Neuron (in vitro differentiated cells): ENCODE measurements around the gene GRIK1.

ENCODE experiments used
- H2AFZ ChIP-seq: one replicate; pipeline ENCODE4 v1.6.1; 2013; ENCODE audit warnings: low read depth, mild to moderate bottlenecking, inconsistent platforms, low read length, moderate library complexity
- H3K27me3 ChIP-seq: one replicate; pipeline ENCODE4 v1.6.1; 2013; ENCODE audit warnings: low read length; ENCODE audit not compliant: insufficient read depth
- H3K36me3 ChIP-seq: one replicate; pipeline ENCODE4 v1.6.1; 2013; ENCODE audit warnings: low read length; ENCODE audit not compliant: insufficient read depth
- H3K4me1 ChIP-seq: one replicate; pipeline ENCODE4 v1.6.1; 2013; ENCODE audit warnings: low read length; ENCODE audit not compliant: insufficient read depth
- H3K4me3 ChIP-seq: 2 replicates; pipeline ENCODE4 v1.5.1; 2013; ENCODE audit warnings: mild to moderate bottlenecking, low read length, moderate library complexity
- H3K9me3 ChIP-seq: one replicate; pipeline ENCODE4 v1.6.1; 2013; ENCODE audit warnings: low read length

GRIK1 gene

DNA sequence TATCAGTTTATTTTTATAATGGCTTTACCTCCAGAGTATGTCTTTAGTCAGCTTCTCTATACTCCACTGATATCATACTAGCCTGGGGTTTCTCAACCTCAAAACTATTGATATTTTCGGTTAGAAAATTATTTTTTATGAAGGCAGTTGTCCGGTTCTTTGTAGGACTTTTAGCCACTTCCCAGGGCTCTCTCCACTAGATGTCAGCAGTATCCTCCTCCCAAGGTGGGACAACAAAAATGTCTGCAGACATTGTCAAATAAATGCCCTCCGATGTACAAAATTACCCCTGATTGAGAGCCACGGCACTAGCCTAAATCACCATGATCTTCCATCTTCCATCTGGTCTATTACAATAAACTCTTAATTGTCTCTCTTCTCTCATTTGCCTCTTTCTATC is 4.1 kb upstream of the GRIK1 start:
- no peaks in the 10 kb centered on the region for H3K36me3 ChIP-seq
- no peak overlapping the region for H3K4me3 ChIP-seq
- peaks cover 9% of the 10 kb centered on the region for H3K27me3 ChIP-seq
- peak overlapping the region; percentile 66 for H2AFZ ChIP-seq
- peaks cover 6% of the 10 kb centered on the region for H3K4me1 ChIP-seq
- H3K9me3 ChIP-seq: no peaks in the 10 kb centered on the region

DNA sequence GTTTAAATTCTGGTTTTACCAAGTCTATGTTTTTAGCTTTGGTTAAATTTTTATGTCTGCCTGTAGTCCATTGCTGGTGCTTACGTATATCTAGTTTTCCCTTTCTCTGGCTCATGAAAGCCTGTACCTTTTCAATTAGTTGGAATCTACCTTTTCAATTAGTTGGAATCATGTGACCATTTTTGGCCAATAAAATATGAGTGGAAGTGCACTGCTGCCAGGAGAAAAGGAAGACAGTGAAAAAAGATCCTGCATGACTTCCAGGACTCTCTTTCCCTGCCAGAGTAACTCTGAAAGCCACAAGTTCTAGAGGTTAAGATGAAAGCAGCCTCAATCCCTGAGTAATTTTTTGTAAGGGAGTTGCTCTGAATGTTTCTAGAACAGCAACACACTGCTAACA is 2.2 kb upstream of the GRIK1 start:
- H2AFZ ChIP-seq: no peak overlapping the region
- H3K4me1 ChIP-seq: peaks cover 11% of the 10 kb centered on the region
- peaks cover 16% of the 10 kb centered on the region for H3K27me3 ChIP-seq
- H3K9me3 ChIP-seq: no peaks in the 10 kb centered on the region
- no peaks in the 10 kb centered on the region for H3K36me3 ChIP-seq
- H3K4me3 ChIP-seq: no peak overlapping the region

DNA sequence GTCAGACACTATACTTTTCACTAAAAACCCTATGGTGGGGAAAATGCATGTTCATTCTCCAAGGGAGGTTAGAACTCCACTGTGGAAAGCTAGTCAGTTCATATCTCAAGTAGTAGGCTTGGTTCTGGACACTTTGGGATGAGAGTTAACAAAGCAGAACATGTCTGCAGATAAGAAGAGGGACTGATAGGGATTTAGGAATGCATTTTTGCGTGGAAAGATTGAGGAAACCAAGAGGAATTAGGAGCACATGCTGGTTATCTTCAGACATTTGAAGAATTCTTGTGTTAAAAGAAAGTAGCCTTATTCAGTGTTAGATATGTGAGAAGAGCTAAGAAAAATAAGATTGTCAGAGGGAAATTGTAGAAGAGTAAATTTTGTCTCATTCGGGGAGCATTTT is 1.2 kb upstream of the GRIK1 start:
- no peaks in the 10 kb centered on the region for H3K36me3 ChIP-seq
- no peaks in the 10 kb centered on the region for H3K9me3 ChIP-seq
- no peak overlapping the region for H2AFZ ChIP-seq
- H3K4me3 ChIP-seq: no peak overlapping the region
- H3K27me3 ChIP-seq: peaks cover 20% of the 10 kb centered on the region
- H3K4me1 ChIP-seq: peaks cover 11% of the 10 kb centered on the region

DNA sequence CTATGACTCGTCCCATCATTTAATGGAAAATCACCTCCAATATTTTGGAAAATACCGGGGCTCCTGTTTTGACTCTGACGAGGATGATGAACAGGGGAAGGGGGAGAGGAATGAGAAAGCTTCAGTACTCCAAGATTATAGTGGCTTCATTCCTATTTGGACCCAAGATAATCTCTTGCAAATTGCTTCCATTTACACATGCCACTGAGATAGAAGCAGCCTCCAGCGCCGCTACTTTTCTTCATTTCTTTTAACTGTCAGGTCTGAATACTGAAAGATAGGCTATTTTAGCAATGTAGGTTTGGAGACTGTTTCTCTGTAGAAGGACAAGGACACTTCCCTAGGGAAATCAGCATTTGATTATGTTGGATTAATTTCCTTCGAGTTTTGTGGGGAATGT is 565 bp upstream of the GRIK1 start:
- Histone ChIP-seq H3K36me3 (no peaks in the 10 kb centered on the region), H3K4me1 (peaks cover 11% of the 10 kb centered on the region), H2AFZ (peak overlapping the region; percentile 74), H3K9me3 (no peaks in the 10 kb centered on the region), H3K4me3 (peak overlapping the region; percentile 65), H3K27me3 (peaks cover 20% of the 10 kb centered on the region)

DNA sequence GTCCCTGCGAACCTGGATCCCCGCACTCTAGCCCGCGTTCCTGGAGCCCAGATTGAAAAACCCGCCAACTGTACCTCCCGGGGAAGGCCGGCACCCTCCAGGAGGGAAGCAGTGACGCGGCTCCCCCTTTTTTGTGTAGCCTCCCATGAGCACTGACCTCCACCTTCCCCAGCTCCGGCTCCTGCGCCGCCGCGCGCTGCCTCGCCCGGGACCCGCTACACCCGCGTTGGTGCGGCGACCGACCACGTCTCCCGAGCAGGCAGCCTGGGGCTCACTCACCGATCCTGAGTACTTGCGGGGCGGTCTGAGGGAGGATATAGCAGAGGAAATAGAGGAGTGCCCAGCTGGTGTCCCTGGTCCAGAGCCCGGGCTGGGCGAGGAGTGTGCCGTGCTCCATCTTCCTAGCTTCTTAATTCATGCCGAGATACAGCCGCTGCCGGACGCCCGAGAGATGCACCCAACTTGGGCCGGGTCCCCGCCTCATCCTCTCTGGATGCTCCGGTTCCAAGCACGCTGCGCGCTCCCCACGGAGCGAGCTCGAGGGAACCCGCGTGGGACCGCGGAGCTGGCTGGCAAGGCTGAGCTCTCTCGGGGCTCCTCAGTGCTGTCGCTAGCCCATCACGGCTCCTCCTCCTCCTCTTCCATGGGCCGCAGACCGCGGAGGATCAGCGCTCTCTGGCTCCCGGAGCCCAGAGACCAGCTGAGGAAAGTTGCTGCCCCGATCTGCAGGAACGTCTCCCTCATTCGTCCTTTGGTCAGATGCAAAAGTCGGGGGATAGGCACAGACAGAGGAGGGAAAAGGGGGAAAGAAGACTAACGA is 482 bp downstream of the GRIK1 start:
- Histone ChIP-seq H3K36me3 (no peaks in the 10 kb centered on the region), H3K4me1 (peaks cover 11% of the 10 kb centered on the region), H3K9me3 (no peaks in the 10 kb centered on the region), H2AFZ (peak overlapping the region; percentile 74), H3K27me3 (peaks cover 20% of the 10 kb centered on the region), H3K4me3 (peak overlapping the region; percentile 65)

DNA sequence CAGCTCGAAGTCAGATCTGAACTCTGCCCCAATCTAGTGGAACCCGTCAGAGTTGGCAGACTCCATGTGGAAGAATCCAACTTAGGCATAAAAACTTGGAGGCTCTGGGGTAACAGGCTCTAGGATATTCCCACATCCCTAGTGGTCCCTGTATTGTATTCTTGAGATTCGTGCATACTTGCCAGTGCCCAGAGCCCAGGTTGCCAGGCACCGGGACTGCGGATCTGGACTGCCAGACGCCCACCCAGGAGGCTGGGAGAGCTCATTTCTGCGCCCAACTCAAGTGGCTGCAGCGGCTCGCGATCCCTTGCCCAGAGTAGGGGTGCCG is 1.1 kb downstream of the GRIK1 start:
- Histone ChIP-seq H3K36me3 (no peaks in the 10 kb centered on the region), H3K4me1 (peaks cover 11% of the 10 kb centered on the region), H3K4me3 (peak overlapping the region; percentile 65), H3K9me3 (no peaks in the 10 kb centered on the region), H2AFZ (peak overlapping the region; percentile 74), H3K27me3 (peaks cover 22% of the 10 kb centered on the region)

DNA sequence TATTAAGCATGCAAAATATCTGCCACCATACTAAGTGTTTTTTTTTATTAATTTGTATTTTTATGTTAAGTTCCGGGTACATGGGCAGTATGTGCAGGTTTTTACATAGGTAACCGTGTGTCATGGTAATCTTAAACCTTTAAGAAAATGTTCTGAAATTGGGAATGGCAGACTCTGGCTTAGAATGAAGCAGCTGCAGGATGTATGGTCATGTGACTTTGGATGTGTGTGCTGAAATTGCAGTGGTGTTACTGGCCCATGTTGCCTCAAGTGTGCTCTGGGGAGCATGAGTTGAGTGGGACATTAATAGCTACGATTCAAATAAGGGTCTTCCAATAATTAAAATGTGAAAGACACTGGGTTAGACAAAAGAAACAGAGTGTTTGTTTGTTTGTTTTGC is 6.7 kb downstream of the GRIK1 start:
- Histone ChIP-seq H3K9me3 (no peaks in the 10 kb centered on the region), H3K4me3 (no peak overlapping the region), H3K4me1 (peaks cover 4% of the 10 kb centered on the region), H2AFZ (no peak overlapping the region), H3K27me3 (peaks cover 8% of the 10 kb centered on the region), H3K36me3 (no peaks in the 10 kb centered on the region)

DNA sequence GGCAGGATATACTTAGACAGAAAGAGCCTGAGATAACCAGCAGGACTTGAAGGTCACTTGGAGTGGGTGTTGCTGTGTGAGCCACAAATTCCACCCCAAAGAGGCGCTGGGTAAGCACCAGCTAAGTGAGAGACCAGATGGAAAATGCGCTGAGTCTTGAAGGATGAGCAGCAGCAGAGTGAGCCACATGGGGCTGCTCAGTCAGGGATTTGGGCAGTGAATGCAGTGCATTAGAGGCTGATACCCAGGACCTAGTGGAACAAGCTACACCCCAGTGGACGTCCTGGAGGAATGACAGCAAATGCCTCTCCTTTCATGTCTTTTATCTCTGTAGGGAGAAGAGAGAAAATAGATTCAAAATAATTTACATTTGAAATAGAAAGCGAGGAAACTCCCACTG is 11.3 kb downstream of the GRIK1 start:
- Histone ChIP-seq H2AFZ (no peak overlapping the region), H3K36me3 (no peaks in the 10 kb centered on the region), H3K9me3 (no peaks in the 10 kb centered on the region), H3K4me1 (peaks cover 4% of the 10 kb centered on the region), H3K27me3 (no peaks in the 10 kb centered on the region), H3K4me3 (no peak overlapping the region)

DNA sequence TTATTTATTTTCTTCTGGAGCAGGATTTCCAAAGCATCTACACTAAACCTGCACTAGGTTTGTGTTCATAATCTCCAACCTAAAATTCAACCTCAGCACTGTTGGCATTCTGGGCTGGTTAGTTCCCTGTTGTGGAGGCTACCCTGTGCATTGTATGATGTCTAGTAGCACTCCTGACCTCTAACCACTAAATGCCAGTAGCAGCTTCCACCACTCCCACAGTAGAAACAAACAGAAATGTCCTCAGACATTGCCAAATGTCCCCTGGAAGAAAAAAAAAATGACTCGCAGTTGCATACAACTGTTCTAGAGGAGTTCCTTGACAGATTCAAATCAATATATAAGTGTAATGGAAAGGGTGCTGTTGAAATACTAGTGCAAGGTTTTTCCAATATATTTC is 18.9 kb downstream of the GRIK1 start:
- no peaks in the 10 kb centered on the region for H3K4me1 ChIP-seq
- H3K9me3 ChIP-seq: no peaks in the 10 kb centered on the region
- H3K36me3 ChIP-seq: no peaks in the 10 kb centered on the region
- no peak overlapping the region for H2AFZ ChIP-seq
- no peak overlapping the region for H3K4me3 ChIP-seq
- no peaks in the 10 kb centered on the region for H3K27me3 ChIP-seq

DNA sequence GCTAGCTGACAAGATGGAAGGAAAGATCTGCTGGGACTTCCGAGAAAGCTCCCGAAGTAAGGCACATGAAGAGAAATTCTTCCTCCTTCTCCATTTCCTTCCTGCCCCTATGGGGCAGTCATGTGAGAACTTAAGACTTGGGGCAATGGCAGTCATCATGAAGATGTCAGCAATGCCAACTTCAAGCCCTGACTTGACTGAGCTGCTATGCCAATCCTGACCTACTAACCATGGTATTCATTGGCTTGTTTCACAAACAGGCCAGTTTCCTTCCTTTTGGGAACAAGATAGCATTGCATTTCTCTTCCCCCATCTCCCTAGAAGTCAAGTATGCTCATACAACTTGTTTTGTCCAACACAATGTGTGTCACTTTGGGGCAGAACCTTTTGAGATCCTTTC is 25.5 kb downstream of the GRIK1 start:
- no peaks in the 10 kb centered on the region for H3K4me1 ChIP-seq

DNA sequence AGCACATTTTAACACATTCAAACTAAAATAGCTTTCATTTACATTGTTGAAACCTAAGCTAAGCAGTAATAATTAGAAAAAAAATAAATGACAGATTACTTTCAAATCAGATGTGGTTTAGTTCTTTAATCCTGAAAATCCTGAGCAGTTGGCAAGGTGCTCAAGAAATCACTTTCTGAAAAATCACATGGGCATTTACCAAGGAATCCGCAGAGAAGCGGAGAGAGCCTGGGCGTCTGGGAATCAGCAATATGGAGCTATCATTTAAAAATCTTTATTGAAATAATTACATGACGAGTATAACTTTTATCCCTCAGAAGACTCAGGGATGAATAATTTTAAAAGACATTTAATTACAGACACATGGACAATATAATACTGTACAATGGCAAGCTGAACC is 30.2 kb downstream of the GRIK1 start:
- Histone ChIP-seq H3K9me3 (no peaks in the 10 kb centered on the region), H3K36me3 (no peaks in the 10 kb centered on the region), H2AFZ (no peak overlapping the region), H3K4me1 (no peaks in the 10 kb centered on the region), H3K27me3 (no peaks in the 10 kb centered on the region), H3K4me3 (no peak overlapping the region)

More for the DNA sequence above, 25.5 kb downstream of the GRIK1 start:
- Histone ChIP-seq H3K36me3 (no peaks in the 10 kb centered on the region), H3K9me3 (no peaks in the 10 kb centered on the region), H2AFZ (no peak overlapping the region), H3K27me3 (no peaks in the 10 kb centered on the region), H3K4me3 (no peak overlapping the region)

DNA sequence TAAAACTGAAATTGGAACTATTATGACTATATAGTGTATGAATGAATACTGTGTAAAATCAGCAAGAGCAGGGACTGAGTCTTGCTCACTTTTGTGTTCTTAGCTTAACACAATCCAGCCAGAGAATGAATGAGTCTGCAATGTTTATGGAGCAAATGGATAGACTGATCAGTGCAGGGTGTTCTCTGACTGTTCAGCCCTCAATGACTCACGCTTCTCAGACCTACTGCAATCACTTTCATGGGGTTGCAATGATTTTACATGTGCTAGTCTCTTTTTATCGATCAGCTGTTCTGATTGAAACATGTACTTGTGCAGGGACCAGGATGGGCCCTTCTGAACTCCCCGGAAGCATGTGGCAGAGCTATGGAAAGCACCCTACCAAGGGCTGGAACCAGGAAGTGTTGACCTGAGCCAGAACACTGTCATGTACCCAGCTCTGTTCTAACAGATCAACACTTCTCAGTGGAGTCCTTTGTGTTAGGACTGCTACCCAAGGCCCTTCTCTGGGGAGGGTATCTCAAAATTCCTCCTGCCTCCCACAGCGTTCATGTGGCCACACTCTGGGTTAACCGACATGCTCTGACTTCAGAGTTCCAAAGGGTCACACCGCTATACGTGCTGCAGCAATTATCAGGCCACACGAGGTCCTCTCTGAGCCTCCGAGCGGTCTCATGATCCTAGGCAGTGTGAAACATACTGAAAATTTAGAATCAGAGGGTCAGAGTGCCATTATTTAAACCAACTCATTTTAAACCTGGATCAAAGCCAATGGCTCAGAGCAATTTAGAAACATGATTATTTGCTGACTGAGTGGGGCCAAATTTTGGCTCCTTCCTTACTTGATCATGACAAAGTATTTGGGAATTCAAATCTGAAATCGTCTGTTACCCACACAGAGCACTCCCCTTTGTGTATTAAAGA is 35.2 kb downstream of the GRIK1 start:
- Histone ChIP-seq H3K4me1 (no peaks in the 10 kb centered on the region), H3K36me3 (no peaks in the 10 kb centered on the region), H2AFZ (no peak overlapping the region), H3K9me3 (no peaks in the 10 kb centered on the region), H3K4me3 (no peak overlapping the region), H3K27me3 (no peaks in the 10 kb centered on the region)

DNA sequence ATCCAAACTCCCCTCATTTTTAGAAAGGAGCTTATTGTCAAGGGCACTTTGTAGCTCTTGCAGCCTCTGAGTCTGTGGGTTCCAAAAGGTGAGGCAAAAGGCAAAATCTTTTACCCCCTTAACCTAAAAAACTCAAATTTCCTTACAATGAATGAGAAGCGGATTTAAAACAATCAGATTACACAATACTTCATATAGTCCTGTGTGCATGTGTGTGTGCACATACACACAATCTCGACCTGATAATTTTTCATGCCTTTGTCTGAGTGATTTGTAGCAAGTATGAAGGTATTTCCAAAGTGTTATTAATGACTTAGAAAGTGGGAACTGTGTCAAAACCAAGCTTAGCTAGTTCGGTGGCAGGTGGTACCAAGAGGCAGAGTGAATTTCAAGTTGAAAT is 42.9 kb downstream of the GRIK1 start:
- no peaks in the 10 kb centered on the region for H3K36me3 ChIP-seq
- no peak overlapping the region for H3K4me3 ChIP-seq
- H2AFZ ChIP-seq: no peak overlapping the region
- no peaks in the 10 kb centered on the region for H3K27me3 ChIP-seq
- H3K4me1 ChIP-seq: no peaks in the 10 kb centered on the region
- H3K9me3 ChIP-seq: no peaks in the 10 kb centered on the region
